Measurements from ENCODE around the gene CLCN2.

DNA sequence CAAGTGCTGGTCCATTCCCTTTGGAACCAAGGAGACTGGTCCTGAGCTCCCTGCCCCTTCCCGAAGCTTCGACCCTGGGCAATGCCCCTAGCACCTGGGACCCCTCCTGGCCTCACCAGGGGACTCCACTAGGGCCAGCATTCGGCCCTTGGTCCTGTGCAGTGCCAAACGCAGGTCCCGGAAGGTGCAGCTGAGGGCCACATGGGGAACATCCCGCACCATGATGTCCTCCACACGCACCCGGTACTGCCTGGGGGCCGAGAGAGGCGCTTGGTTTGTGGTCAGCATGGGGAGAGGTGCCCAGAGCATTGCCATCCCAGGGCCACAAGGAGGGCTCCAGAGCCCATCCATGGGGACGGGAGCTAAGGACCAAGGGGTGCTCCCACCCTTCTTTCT, 7.9 kb downstream of the CLCN2 start:
- TF ChIP-seq, protein P1, sequence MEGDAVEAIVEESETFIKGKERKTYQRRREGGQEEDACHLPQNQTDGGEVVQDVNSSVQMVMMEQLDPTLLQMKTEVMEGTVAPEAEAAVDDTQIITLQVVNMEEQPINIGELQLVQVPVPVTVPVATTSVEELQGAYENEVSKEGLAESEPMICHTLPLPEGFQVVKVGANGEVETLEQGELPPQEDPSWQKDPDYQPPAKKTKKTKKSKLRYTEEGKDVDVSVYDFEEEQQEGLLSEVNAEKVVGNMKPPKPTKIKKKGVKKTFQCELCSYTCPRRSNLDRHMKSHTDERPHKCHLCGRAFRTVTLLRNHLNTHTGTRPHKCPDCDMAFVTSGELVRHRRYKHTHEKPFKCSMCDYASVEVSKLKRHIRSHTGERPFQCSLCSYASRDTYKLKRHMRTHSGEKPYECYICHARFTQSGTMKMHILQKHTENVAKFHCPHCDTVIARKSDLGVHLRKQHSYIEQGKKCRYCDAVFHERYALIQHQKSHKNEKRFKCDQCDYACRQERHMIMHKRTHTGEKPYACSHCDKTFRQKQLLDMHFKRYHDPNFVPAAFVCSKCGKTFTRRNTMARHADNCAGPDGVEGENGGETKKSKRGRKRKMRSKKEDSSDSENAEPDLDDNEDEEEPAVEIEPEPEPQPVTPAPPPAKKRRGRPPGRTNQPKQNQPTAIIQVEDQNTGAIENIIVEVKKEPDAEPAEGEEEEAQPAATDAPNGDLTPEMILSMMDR (IDR thresholded peaks at IDR 0.05 in 8 of 11, conservative IDR thresholded peaks at IDR 0.05 in 3 of 11), result no peak
- TF ChIP-seq POLR2AphosphoS5 (IDR thresholded peaks at IDR 0.05) (no peak), POLR2A (IDR thresholded peaks at IDR 0.05) (no peak)

Data from spleen (tissue), 7 donors.